Activated CD8-positive, alpha-beta memory T cell treated with anti-CD3 and anti-CD28 coated beads for 1 hour (primary cell): ENCODE results near the gene IFT88.

Experiments
- DNase-seq, 2 donors: peaks; one replicate each; pipeline ENCODE4 v3.0.0-alpha.2; 2020; ENCODE audit warnings: low read depth in 1 of 2; ENCODE audit errors: extremely low read depth in 1 of 2

IFT88 gene

DNA sequence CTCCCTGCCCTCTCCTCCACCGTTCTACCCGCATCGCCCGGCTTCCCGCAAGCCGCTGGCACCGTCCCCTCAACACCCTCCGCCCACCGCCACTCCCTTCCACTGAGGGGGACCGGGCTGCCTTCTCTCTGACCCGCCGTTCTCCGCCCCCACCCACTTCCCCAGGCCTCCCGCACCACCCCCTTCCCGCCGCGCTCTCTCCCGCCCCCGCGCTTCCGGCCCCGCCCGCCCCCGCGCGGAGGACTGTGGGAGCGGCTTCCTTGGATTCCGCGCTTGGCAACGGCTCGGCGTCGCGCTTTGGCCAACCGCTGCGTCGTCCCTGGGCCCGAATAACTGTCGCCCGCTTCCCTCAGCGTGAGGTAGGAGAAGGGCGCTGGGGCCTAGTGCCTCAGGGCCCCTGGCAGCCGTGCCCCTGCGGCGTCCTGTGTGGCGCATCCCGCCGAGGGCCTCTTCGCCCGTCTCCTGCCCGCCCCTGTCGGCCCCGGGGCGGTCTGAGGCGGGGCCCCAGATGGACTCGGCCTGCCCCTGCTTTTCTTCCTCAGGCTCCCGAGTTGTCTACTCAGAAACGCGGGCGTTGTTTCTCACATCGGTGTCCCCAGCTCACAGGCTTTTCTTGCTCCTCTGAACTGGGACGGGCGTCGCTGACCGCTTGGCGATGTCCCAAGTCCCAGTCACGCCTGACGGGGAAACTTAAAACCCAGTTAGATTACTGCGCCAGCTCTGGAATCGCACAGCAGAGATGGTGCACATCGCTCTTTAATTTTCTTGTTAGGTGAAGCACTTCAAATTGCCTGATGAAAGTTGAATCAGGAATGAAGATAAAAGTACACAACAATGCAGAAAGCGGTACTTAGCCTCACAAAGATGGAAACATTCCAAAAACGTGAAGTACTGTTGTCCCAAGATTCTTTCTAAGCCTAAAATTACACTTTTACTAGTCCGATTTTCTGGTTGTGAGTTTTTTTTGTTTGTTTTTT is at the start of gene IFT88:
Gene IFT88 (plus strand): TSS at position 260 of the 977 bp plus-strand sequence. CDS start 7,229 bp downstream, outside the sequence.
- DNase-seq, result peak; percentile 53 to 75

- DNase-seq, result no peak
Observed at GRCh38 chr13:20518660-20519100, 48.3 kb upstream of the IFT88 start.

DNA sequence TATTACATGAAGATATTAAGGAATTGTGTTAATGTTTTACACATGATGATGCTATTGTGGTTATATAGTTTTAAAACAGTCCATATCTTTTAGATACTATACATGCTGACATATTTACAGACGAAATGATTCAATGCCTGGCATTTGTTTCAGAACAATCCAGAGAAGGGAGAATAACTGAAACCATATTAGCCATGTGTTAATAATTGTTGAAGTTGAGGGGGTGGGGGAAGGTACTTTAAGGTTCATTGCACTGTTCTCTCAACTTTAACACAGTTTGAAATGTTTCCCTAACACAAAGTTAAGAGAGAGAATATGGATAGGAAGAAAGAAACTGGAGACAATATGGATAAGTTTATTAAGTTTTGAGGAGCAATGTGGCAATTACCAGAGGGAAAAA is 47.1 kb upstream of the IFT88 start:
- no peak for DNase-seq

- DNase-seq, result no peak
Observed at GRCh38 chr13:20521364-20522115, 45.4 kb upstream of the IFT88 start.

DNA sequence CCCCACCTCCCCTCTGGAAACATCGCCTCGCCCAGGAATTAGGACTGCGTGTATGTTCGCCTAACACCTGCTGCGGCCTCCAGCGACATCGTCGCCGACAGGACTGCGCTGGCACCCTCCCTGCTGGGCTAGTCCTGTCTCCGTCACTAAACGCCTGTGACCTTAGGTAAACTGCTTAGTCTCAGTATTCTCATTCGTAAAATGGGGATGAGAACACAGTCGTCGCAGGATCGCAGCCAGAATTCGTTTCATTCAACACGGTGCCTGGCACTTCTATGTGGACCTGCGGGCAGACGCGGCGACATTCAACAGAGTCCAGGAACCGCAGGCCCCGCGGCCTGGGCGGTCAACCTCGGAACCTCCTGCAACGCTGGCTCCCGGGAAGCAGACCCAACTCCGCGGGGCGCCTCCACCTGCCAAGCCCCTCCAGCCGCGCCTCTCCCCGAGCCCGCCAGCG is 41.8 kb upstream of the IFT88 start:
- no peak for DNase-seq

DNA sequence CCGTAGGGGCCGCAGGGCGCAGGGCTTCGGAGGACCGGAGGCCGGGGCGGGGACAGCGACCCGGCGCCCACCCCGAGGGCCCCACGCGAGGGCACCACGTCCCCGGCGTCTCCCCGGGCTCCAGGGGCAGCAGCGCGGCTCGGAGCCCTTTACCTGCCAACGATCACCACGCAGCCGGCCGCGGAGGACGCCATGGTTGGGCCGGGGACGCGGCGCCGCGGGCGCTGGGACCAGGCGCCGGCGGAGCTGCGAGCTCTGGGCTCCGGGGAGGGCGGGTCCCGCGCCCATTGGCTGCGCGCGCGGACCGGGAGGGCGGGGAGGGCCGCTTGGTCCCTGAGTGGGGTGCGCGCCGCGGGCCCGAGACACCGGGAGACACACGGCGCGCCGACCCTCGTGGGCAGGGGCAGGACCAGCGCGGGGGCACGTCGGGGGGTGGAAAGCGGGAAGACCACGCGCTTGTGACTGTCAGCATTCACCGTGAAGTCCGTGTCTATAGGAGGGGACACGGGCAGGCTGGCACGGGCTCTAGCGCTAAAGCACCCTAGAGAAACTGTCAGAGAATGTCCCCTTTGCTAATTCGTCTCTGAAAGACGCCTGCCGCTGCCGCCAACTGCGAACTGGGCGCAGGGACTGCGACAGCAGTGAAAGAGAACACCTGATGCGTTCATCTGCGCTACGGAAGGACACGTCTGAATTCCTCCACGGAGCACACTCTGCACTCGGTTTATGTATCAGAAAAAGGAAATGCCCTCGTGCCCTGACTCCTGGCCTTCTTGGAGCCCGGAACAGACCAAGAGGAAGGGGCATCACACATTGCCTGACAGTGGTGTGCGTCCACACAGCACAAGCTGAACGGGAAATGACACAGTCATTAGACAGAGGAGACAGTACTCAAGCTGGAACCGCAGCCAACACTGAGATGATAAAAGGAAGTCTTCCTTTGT is 41.1 kb upstream of the IFT88 start, which contains the start of gene CRYL1:
Gene CRYL1 (minus strand): TSS at position 257 of the 944 bp plus-strand sequence. CDS start 63 bp downstream, at position 194.
- DNase-seq, result peak; percentile 28 to 62

GRCh38 chr13:20526664-20527063 is 40.3 kb upstream of the IFT88 start:
- DNase-seq, result no peak

DNA sequence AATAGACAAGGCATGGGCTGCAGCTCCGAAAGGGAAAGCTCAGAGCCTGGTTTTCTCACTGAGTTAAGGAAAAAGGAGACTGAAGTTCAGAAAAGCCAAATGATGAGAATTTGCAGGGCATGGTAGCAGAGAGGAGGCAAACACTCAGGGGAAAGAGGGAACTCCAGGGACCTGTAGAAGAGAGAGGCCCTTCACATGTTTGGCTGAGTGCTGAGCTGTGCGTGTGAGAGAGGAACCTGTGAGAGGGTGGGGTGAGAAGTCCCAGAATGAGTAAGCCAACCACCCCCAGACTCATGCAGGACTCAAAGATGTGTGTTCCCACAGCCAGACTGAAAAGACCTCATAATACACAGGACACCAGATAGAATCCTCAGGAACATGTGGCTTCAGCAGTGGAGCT is 38.5 kb upstream of the IFT88 start:
- no peak for DNase-seq

- DNase-seq, result no peak
Observed at GRCh38 chr13:20534038-20534608, 32.8 kb upstream of the IFT88 start.

DNA sequence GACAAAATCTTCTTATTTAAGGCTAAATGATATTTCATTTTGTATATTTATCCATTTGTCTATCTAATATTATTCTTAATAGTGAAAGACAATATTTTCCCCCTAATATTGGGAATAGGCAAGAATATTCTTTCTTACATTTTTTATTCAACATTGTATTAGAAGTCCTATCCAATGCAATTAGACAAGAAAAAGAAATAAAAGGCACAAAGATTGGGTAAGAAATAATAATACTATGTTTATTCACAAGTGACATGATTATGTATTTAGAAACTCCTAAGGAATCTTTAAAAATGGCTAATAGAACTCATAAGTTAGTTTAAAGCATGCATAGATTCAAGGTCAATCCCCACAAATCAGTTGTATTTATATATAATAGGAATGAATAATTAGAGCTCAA is 30.0 kb upstream of the IFT88 start:
- DNase-seq, result no peak

GRCh38 chr13:20544201-20544923 is 22.6 kb upstream of the IFT88 start:
- DNase-seq, result no peak

DNA sequence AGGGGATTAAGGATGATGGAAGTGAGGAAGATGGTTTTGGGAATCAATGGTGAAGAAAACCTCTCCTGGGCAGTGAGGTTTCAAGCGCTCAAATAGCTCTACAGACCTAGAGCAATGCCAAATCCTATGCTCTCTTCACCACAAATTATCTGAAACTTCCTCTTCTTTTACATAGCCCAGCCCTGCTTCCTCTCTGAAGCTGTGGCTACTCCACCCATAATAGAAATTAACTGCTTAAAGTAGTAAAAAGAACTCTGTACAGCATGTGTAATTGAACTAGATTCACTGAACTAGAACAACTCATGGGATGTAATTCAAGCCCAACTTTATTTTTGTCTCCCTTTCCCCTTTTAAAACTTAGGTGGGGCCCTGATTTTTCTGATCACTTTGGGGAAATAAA is 20.4 kb upstream of the IFT88 start:
- DNase-seq, result no peak

GRCh38 chr13:20547479-20547908 is 19.5 kb upstream of the IFT88 start:
- DNase-seq, result no peak

GRCh38 chr13:20550799-20551198 is 16.2 kb upstream of the IFT88 start:
- no peak for DNase-seq

DNA sequence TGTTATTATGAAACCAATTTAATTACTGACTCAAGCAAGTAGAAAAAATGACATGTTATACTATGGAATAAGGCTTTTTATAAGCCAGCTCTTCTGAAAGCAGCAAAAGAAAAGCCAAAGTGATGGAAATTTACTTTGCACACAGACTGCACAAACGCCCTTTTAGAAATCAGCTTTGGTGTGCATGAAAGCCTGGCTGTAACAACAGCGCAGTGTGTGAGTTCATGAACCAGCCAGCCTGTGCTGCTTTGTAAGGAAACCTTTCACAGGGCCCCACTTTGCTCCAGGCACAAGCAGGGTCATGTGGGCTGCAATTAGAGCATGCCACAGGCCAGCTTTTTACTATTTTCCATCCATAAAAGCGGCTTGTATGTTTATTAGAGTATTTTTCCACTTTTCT is 13.6 kb upstream of the IFT88 start:
- DNase-seq, result no peak

GRCh38 chr13:20558982-20559381 is 8.0 kb upstream of the IFT88 start:
- DNase-seq, result no peak

GRCh38 chr13:20559659-20560356 is 7.1 kb upstream of the IFT88 start:
- DNase-seq, result no peak

DNA sequence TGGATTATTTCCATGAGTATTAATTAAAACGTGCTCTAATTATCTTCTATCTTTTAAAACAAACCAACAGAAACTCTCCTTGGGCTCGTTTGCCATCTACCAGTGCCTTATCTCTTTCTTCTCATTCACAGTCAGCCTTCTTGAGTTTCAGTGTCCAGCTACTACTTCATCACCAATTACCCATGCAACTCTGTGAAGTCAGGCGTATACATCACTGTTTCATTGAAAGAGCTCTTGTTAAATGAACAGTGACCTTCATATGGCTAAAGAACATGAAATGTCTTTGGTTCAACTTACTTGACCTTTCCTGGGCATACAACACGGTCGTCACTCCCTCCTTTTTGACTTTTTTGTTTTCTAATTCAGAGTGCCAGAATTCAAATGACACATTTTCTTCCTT is 5.2 kb upstream of the IFT88 start:
- DNase-seq, result no peak
